ENCODE data around the gene CACFD1.

Gene CACFD1

DNA sequence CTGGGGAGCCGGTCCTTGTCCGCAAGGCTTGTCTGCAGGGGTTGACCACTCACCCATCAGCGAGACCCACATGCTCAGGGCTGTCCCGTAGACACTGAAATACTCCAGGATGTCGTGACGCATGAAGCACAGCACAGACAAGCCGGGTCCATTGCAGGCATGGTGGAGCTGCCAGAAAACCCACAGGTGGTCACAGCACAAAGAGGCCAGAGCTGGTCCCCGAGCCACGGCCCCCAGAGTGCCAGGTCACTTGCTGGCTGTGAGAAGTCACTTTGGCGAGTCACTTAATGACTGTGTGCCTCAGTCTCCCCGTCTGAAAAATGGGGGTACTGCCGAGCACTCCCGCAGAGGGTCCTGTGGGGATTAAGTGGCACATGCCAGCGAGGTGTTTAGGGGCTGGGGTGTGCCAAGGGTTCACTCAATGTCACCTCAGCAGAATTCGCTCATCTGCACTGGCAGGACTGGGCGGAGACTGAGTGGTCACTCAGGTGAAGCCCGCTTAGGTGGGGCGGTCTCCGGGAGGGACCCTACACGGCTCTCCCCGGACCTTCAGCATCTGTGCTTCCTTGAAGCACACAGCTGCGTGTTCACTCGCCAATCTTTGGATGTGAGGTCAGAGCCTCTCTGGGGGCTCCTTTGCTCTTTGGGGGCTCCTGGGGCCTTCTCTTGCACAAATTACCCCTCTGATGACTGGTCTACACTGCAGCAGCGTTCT lies 60.5 kb downstream of the CACFD1 start:
- DNase-seq: no peak
